Stimulated activated CD8-positive, alpha-beta memory T cell treated with anti-CD3 and anti-CD28 coated beads, Interleukin-15, amount 100 ng/mL, for 24 hours (primary cell): ENCODE measurements around the gene GALNT17.

Source experiments
- DNase-seq: peaks from one replicate; pipeline ENCODE4 v3.0.0-alpha.2; 2020; ENCODE audit warnings: low read depth

GALNT17 gene

GRCh38 chr7:71752171-71752935 lies 620.4 kb downstream of the GALNT17 start:
- DNase-seq, result peak; percentile 15

DNA sequence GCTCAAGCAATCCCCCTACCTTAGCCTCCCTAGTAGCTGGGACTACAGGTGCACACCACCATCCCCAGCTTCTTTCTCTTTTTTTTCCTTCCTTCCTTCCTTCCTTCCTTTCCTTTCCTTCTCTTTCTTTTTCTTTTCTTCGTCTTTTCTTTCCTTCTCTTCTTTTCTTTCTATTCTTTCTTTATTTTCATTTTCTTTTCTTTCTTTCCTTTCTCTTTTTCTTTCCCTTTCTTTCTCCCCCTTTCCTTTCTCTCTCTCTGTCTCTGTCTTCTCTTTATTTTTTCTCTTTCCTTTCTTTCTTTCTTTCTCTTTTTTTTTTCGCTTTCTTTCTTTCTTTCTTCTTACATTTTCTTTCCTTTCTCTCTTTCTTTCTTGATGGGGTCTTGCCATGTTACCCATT lies 621.3 kb downstream of the GALNT17 start:
- no peak for DNase-seq

- DNase-seq, result no peak
These were observed 622.2 kb downstream of the GALNT17 start for GRCh38 chr7:71753956-71754664.

DNA sequence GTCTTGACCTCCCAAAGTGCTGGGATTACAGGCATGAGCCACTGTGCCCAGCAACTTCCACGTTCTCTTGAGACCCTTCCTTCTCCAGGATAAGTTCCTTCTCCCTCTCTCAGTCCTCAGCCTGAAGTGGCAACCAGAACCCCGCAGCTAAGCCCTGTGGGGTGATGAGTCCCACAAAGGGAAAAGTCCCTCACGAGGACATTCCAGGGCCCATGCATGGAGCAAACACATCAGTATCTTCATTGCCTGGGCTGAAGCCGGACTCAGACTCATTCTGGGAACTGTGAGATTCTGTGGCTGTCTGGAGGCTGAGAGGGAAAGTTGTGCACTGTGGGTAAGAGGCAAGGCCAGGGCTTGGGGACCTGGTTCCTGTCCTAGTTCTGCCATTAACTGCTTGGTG lies 622.9 kb downstream of the GALNT17 start:
- DNase-seq, result no peak

DNA sequence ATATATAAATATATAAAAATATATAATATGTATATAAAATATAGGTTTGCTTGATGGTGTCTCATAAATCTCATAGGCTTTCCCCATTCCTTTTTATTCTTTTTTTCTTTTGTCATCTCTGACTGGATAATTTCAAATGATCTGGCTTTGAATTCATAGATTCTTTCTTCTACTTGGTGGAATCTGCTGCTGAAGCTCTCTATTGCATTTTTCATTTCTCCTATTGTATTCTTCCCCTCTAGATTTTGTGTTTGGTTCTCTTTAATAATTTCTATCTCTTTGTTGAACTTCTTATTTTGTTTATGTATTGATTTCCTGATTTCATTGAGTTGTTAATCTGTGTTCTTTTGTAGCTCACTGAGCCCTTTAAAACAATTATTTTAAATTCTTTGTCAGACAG lies 629.4 kb downstream of the GALNT17 start:
- no peak for DNase-seq
